Prostate gland (tissue), 2 donors: ENCODE measurements around the gene ORMDL3. TPM values are rescaled to one million over a fixed set of nuclear protein-coding genes. Genes with fewer than 3 reads are reported as not detected.

Source experiments
- DNase-seq: peaks from one replicate; pipeline ENCODE4 v3.0.0-alpha.2; 2019; ENCODE audit warnings: low spot score
- H3K27ac ChIP-seq, 2 donors: fragments of 200-600 bp; sonication (generic); 2 replicates each; pipeline ENCODE4 v1.5.1; 2017 to 2019
- H3K27me3 ChIP-seq: fragments of 200-600 bp; sonication (generic); replicated peaks from 2 replicates; pipeline ENCODE4 v1.5.1; 2019; ENCODE audit not compliant: insufficient read depth
- H3K36me3 ChIP-seq, 2 donors: fragments of 200-600 bp; sonication (generic); 1 replicate in 1 of 2; 2 replicates in 1 of 2; pipeline versions ENCODE4 v1.5.1 to v1.8.1; 2017 to 2019
- H3K4me1 ChIP-seq: fragments of 200-600 bp; sonication (generic); replicated peaks from 2 replicates; pipeline ENCODE4 v1.5.1; 2019
- H3K4me3 ChIP-seq, 2 donors: fragments of 200-600 bp; sonication (generic); 2 replicates each; pipeline ENCODE4 v1.5.1; 2017 to 2019
- H3K9me3 ChIP-seq: fragments of 200-600 bp; sonication (generic); 2 replicates; pipeline ENCODE4 v1.5.1; 2017
- POLR2A ChIP-seq: fragments of 450-650 bp; IDR thresholded peaks from one replicate; pipeline ENCODE4 v1.6.1; 2016; ENCODE audit warnings: antibody characterized with exemption, mild to moderate bottlenecking
- POLR2AphosphoS5 ChIP-seq: sonication (generic); formaldehyde crosslinking; IDR thresholded peaks from one replicate; pipeline ENCODE4 v1.6.1; 2017; ENCODE audit warnings: antibody characterized with exemption
- WGBS: methylation state at CpG from one replicate; pipeline ENCODE4 v1.1.5; 2018; 5-methylcytosine and 5-hydroxymethylcytosine counted together
- intact Hi-C: fragments of 100-400 bp; cut with DNase I; formaldehyde crosslinking; loops from one replicate; pipeline ENCODE4 v1.14.2; 2022
- total RNA-seq, 2 donors: library from RNA; depleted of rRNA; stranded (reverse); fragments of >200 nt; gene quantifications; one replicate each; pipeline ENCODE4 v1.1.0, GENCODE V29; 2016
- TF ChIP-seq, protein P1 (sequence below), 4 experiments: fragments of 200-600 bp in 2 of 4; fragments of 450-650 bp in 2 of 4; sonication (generic) in 2 of 4; IDR thresholded peaks; 1 replicate in 3 of 4; 2 replicates in 1 of 4; pipeline ENCODE4 v1.5.1; 2016 to 2019; ENCODE audit warnings: antibody characterized with exemption in 4 of 4, mild to moderate bottlenecking in 2 of 4, moderate library complexity in 2 of 4

The ORMDL3 gene
- total RNA-seq, 2 donors from 2014 or later, result 82.4 to 91.6 TPM

- no peaks in the 10 kb centered on the region for H3K9me3 ChIP-seq
- intact Hi-C loops, result no loop called here
- DNase-seq, result no peak
- H3K36me3 ChIP-seq, result peaks cover 8 to 24% of the 10 kb centered on the region in 2 donors
- WGBS, result 97% methylated on average over 9 of the region's 9 CpGs
- H3K27ac ChIP-seq, result no peak overlapping the region
- H3K4me3 ChIP-seq, result no peak overlapping the region
- no peaks in the 10 kb centered on the region for H3K4me1 ChIP-seq
- TF ChIP-seq POLR2A (no peak), POLR2AphosphoS5 (no peak)
- TF ChIP-seq, protein P1, sequence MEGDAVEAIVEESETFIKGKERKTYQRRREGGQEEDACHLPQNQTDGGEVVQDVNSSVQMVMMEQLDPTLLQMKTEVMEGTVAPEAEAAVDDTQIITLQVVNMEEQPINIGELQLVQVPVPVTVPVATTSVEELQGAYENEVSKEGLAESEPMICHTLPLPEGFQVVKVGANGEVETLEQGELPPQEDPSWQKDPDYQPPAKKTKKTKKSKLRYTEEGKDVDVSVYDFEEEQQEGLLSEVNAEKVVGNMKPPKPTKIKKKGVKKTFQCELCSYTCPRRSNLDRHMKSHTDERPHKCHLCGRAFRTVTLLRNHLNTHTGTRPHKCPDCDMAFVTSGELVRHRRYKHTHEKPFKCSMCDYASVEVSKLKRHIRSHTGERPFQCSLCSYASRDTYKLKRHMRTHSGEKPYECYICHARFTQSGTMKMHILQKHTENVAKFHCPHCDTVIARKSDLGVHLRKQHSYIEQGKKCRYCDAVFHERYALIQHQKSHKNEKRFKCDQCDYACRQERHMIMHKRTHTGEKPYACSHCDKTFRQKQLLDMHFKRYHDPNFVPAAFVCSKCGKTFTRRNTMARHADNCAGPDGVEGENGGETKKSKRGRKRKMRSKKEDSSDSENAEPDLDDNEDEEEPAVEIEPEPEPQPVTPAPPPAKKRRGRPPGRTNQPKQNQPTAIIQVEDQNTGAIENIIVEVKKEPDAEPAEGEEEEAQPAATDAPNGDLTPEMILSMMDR (IDR thresholded peaks at IDR 0.05), result no peak
- H3K27me3 ChIP-seq, result no peaks in the 10 kb centered on the region
These were observed 8.2 kb downstream of the ORMDL3 start for GRCh38 chr17:39919087-39919683.

GRCh38 chr17:39916918-39917317 lies 10.5 kb downstream of the ORMDL3 start:
- TF ChIP-seq, protein P1 (IDR thresholded peaks at IDR 0.05), result no peak
- TF ChIP-seq POLR2AphosphoS5, result no peak
- TF ChIP-seq POLR2A, result no peak
- Histone ChIP-seq H3K27me3 (no peaks in the 10 kb centered on the region), H3K4me3 (no peak overlapping the region), H3K27ac (no peak overlapping the region), H3K36me3 (peaks cover 4 to 6% of the 10 kb centered on the region in 2 donors), H3K4me1 (no peaks in the 10 kb centered on the region), H3K9me3 (no peaks in the 10 kb centered on the region)
- intact Hi-C loops, result no loop called here
- 86% methylated on average over 7 of the region's 7 CpGs for WGBS
- DNase-seq, result no peak

DNA sequence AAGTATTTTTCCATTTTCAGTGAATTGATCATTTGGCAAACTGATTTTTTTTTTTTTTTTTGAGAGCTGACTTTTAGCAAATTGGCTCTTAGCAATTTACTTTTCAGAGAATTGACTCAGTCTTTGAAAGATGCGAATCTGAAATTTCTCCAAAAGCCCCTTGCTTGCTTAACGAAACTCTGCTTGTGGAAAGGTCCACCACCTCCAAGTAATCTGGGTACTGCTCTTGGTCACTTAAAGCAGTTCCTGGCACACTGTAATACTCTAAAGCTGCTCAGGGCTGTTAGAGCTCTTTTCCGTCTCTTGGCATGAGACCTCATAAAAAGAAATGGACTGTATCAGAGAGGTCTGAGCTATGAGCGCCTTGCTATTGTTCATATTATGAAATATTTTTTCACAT lies 11.8 kb downstream of the ORMDL3 start:
- Histone ChIP-seq H3K4me3 (no peak overlapping the region), H3K27me3 (no peaks in the 10 kb centered on the region), H3K9me3 (no peaks in the 10 kb centered on the region), H3K36me3 (peaks cover 0 to 4% of the 10 kb centered on the region in 2 donors), H3K27ac (no peak overlapping the region), H3K4me1 (no peaks in the 10 kb centered on the region)
- WGBS, result 82% methylated on average over 4 of the region's 4 CpGs
- DNase-seq, result no peak
- no peak for TF ChIP-seq POLR2A
- intact Hi-C loops, result no loop called here

GRCh38 chr17:39913989-39914388 lies 13.4 kb downstream of the ORMDL3 start:
- intact Hi-C loops, result no loop called here
- Histone ChIP-seq H3K4me3 (no peak overlapping the region), H3K36me3 (no peaks in the 10 kb centered on the region), H3K27me3 (no peaks in the 10 kb centered on the region), H3K27ac (no peak overlapping the region), H3K4me1 (no peaks in the 10 kb centered on the region), H3K9me3 (no peaks in the 10 kb centered on the region)
- no peak for DNase-seq
- 87% methylated on average over 3 of the region's 3 CpGs for WGBS
- TF ChIP-seq, protein P1 (IDR thresholded peaks at IDR 0.05), result no peak
- no peak for TF ChIP-seq POLR2A
- no peak for TF ChIP-seq POLR2AphosphoS5

DNA sequence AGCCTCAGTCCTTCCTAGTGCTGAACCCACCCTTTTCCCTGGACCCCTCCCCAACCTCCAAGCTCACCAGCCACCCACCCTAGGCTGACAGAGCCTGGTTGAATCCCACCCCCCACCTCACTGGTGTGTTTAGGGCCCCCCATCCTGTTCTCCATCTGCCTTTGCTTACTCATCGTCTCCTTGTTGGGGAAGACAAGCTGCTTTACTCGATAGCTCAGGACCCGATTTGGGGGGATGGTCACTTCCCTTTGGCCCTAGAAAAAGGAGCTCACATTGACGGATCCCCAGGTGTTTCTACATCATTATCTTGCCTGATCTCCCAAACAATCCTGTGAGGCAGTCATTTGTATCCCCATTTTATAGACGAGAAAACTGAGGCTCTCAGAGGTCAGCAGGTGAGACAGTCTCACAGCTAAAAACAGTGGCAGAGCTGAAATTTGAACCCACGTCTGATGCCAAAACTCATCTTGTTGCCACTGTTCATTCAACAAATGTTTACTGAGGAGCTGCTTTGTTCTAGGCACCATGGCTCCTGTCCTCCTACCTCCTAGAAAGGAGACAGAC lies 18.5 kb downstream of the ORMDL3 start:
- intact Hi-C loops, result no loop called here
- no peaks in the 10 kb centered on the region for H3K36me3 ChIP-seq
- H3K9me3 ChIP-seq, result no peaks in the 10 kb centered on the region
- no peak for TF ChIP-seq POLR2AphosphoS5
- TF ChIP-seq, protein P1 (IDR thresholded peaks at IDR 0.05), result no peak
- no peak for TF ChIP-seq POLR2A
- DNase-seq, result no peak
- no peaks in the 10 kb centered on the region for H3K27me3 ChIP-seq
- 94% methylated on average over 6 of the region's 6 CpGs for WGBS
- no peak overlapping the region for H3K4me3 ChIP-seq
- H3K4me1 ChIP-seq, result no peaks in the 10 kb centered on the region
- no peak overlapping the region for H3K27ac ChIP-seq
